GM19397 (cell line): ENCODE data around the gene SHH.

ENCODE experiments used
- ATAC-seq: cut with Tn5 transposase; IDR thresholded peaks from one replicate; pipeline ENCODE4 v1.9.1; 2021; ENCODE audit warnings: mild to moderate bottlenecking, moderate library complexity; ENCODE audit not compliant: unreplicated experiment

The SHH gene

DNA sequence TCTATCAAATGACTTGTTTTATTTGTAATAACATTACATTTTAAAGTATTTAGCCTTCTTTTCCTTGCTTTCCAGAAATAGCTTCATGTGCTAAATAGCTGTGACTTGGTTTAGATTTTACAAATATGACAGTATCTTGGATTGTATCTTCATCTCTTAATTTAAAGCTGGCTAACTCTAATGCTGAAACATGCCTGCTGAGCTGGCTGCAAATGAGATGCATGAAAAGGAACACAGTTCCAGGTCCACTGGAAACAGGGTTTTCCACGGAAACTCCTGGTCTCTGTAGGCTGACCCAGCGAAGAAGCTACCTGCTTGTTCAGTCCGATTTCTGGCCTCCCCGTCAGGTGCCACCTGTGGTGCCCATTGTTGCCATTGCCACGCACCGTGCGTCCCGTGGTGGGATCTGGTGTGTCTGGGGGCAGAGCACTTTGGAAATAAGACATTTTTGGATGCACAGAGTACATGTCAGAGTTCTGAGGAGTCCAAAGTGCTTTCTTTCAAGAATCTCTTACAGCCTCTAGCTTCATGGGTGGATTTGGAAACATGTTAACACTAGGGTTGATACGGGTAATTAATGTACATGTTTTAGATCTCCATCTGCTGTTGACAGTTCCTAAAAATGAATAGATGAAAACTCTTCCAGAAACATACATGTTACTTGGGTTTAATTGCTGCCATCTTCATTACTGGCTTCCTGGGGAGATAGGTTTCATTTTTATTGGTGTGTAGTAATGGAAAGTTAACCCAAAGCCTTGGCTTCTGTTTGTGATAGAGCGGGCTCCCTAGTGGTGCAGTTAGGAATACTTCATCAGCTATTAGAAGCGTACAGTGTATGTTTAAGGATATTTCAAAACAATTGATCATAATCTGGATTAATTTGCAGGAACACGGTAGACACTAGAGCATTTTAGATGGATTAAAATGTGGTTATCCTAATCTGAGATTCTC, 45.0 kb downstream of the SHH start:
- ATAC-seq: no peak

DNA sequence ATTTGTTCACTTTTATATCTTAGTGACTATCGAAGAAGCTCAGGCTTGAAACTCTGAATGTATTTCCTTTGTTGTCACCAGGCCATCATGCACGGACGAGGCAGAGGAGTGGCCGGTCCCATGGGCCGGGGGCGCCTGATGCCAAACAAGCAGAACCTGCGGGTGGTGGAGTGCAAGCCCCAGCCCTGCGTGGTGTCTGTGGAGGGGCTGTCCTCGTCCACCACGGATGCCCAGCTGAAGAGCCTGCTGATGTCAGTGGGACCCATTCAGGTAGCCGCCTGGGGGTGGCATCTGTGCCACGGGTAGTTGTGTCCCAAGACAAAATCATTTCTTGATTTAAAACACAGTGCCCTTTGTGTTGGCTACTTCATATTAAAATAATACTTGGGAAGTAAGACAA, 45.9 kb downstream of the SHH start:
- no peak for ATAC-seq

DNA sequence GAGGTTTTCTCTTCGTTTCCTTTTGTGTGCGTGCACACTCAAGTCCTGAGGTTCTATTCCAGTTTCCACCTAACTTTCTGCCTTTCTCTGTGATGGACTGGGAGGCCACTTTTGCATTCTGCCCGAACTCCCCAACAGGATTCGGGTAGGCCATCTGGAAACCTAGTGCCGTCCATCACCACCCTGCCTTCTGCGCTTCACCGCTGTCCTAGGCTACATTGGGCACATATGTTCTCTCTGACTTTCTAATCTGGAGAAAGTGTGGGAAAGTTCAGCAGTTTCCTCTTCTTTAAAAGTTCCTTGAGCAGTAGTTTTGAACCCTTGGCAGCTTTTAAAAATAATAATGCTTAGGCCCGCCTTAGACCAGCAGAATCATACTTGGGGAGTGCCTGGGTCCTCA, 46.8 kb downstream of the SHH start:
- ATAC-seq: no peak

DNA sequence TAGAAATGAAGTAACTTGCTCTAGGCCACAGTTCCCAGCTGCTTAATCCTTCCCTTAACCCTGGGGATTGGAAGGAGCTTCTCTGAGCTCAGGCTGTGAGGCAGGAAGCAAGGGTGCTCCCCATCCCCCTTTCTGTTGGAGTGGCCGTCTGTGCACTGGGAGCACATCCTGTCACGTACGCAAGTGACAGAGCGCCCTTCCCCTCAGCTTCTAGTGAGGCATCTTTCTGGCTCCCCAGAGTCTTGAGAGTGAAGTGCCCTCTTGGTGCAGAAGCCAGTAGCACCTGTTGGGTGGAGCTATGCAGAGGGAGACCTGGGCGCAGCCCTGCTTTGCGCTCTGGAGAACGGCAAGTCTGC, 47.8 kb downstream of the SHH start:
- ATAC-seq: no peak

DNA sequence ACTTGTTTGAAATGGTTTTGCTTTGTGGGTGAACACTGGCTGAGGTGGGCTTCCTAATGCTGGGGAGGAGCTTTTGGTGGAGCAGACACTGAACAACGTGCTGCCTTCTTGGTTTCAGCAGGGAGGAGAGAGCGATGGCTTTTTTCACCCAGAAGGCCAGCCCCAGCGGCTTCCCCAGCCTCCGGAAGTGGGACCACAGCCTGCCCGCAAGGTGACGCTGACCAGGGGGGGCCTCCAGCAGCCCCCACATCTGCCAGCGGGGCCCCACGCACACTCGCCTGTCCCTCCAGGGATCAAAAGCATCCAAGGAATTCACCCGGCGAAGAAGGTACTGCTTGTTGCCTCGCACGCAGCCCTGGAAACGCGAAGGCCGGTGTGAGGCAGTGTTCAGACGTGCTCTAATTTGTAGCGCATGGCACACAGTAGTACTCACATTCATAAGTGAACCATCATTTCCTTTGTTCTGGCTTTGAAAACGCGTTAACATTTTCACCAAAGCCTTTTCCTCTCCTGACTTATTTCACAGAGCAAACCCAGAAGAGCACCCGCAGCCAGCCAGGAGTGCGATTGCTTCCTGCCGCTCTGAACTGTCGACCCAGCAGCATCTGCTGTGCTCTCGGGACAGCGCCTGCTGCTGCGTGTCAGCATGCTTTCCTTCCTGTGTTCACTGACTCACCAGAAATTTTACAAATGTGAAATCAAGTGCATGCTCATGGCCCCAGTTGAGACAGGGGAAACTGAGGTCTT, 48.4 kb downstream of the SHH start:
- ATAC-seq: peak; percentile 55

DNA sequence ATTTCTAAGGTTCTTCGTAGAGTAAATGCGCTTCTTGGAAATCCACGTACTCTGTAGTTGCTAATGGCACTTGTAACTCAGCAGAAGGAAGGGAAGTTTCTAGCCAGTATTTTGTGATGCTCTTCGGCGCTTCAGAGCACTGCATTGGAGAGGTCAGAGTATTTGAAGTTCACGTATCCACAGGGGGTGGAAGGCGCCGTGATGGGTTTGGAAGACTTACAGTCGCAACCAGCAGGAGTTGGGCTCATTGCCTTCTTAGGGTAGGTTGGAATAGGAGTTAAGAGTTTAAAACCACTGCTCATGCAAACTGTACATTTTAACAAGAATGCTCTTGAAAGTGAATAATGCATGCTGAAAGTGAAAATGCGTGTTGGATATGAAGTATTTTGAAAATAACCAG, 49.1 kb downstream of the SHH start:
- no peak for ATAC-seq

DNA sequence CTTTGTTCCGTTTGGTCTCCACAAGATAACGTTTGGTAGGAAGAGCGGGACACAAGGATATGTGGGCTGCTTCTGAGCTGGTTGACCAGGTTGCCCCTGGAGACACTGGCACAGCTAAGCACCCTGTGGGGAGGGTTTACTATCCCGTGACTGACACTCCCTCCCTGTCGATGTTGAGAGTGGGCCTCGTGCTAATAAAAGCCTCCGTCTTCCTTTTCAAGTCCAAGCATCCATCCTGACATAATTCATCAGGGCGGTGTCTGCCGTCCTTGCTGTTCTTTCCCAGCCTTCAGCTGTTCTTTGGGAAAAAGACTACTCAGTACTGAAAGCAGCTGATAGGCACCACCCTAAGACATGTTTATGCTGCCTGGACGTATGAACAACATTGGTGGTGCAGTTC, 49.6 kb downstream of the SHH start:
- ATAC-seq: no peak

DNA sequence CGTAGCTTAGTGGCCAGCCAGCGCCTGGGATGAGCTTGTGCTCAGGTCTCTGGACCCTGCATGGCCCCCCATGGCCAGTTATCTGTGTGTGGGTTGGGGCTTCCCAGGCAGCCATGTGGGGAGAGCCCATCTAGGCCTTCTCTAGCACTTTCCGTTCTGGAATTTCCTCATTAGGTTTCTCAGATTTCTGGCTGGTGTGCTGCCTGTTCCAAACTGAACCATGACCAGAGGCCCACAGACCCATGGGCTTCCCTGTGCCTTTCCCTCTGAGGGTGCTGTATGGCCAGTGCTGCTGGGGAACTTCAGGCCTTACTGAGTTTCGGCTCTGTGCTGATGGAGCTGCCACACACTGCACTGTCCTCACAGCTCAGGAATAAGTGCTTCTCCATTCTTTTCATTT, 50.2 kb downstream of the SHH start:
- ATAC-seq: no peak

DNA sequence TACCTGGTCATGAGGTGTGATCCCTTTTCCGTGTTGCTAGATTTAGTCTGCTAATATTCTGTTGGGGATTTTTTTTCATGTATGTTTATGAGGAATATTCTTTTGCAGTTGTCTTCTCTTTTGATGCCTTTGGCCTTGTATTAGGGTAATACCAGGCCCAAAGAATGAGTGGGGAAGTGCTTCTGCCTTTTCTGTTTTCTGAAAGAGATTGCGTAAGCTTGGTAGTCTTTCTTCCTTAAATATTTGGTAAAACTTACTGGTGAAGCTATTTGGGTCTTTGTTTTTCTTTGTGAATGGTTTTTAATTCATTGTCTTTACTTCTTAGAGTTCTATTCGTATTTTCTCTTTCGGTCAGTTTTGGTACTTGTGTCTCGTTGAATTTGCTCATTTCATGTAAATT, 51.1 kb downstream of the SHH start:
- ATAC-seq: no peak

DNA sequence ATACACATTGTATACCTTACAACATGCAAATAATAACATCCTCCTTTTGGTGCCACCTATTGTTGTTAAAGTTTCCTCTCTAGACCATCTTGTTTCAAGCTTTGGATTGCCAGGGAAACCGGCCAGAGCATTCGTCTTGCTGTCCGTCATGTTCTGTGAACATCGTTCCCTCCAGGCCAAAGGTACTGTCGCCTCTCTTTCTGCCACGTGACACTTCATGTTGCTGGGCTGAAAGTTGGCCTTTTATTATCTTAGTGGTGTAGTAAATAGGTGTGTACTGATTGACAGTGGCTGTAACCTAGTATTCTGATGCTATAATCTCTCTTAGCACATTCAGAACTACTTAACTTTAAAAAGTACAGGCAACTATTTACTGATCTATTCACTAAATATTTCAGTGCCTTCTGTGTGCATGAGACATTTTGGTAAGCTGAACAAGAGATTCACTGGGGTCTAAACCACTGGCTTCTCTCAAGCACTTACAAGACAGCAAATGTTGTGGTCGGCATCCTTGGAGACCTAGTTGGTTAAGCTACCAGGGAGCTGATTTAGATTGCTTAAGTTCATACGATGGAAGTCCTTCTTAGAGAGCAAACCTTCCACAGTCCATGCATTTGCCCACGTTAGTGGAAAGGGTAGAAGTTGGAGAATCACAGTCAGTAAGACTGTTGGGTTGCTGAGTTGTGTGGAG, 52.4 kb downstream of the SHH start:
- no peak for ATAC-seq

DNA sequence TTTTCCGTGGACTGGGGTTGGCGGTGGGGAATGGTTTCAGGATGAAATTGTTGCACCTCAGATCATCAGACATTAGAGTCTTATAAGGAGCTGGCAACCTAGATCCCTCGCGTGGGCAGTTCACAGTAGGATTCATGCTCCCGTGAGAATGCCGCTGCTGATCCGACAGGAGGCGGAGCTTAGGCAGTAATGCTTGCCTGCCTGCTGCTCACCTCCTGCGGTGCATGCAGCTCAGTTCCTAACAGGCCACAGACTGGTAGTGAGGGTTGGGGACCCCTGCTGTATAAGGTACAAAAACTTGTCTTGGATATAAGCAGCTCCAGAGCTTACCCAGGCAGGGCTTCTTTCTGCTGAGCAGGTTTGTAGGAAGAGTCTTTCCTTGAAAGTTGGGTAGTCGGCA, 53.9 kb downstream of the SHH start:
- ATAC-seq: no peak

DNA sequence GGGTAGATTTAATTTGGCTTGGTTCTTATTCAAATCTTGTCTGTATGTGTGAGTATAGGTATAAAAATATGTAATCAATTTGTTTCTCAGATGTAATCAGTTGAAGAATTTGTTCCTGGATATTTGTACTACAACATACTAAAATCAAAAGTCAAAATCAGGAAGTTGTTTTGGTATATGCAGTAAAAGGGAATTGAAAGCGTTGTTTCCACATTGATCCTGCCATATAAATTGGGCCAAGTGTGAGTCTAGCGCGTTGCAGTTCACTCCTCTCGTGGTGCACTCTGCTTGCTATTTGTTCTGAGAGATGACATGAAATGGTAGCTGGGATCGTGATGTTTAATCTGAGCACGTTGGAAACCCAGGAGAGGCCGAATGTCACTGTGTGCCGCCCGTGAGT, 55.9 kb downstream of the SHH start:
- ATAC-seq: no peak

DNA sequence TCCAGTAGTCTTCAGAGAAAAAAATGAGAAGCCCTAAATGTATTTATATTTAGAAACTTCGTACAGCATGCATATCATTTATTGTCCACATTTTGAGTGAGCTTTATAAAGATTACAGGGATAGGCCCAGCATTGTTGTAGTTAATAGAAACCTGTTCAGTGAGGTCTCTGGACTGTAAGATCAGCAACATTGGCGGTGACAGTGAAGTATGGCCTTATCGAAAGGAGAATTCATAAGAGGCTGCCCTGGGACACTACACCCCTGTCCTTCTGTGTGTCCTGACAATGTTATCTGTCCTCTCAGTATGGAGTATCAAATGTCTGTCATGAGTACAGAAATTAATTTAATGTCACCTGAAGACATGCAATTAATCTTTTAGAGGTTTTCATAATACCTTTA, 57.2 kb downstream of the SHH start:
- no peak for ATAC-seq

DNA sequence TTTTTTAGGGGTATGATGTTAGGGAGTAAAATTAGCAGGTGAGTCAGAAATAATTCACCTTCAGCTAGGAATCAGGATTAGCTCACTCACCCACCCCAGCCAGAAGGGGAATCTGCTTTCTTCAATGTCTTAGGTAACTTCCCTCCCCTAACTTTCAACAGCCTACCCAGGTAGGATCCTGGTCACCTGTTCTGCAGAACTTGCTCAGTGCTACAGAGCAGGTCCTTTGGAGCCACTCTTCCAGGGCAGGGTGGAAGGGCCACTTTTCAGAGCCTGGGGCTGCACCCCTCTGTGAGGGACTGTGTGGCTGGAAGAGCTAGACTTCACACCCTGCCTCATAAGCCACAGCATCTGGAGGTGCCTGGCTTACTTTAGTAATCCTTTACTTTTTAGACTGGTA, 58.1 kb downstream of the SHH start:
- no peak for ATAC-seq

DNA sequence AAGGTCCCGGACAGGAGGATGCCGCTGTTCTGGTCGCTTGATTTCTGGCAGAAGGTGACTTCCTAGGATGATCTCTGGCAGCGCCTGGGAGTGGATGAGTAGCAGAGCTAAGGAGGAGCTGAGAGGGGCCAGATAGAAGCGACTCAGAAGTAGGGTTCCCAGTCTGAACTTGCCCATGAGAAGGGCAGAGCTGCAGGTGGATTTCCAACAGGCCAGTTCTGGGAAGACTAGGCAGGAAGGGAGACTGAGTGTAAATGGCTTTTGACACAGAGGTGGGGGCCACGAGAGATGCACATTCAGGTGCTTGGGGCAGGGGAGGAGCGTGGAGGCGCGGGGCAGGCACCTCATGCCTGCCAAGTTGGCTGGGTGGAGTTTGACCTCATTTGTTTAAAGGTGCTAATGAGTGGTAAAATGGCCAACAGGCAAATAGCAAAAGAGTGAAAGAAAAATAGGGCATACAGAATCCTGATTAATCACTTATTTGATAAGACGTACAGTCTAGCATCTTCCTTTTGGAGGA, 58.8 kb downstream of the SHH start:
- no peak for ATAC-seq

DNA sequence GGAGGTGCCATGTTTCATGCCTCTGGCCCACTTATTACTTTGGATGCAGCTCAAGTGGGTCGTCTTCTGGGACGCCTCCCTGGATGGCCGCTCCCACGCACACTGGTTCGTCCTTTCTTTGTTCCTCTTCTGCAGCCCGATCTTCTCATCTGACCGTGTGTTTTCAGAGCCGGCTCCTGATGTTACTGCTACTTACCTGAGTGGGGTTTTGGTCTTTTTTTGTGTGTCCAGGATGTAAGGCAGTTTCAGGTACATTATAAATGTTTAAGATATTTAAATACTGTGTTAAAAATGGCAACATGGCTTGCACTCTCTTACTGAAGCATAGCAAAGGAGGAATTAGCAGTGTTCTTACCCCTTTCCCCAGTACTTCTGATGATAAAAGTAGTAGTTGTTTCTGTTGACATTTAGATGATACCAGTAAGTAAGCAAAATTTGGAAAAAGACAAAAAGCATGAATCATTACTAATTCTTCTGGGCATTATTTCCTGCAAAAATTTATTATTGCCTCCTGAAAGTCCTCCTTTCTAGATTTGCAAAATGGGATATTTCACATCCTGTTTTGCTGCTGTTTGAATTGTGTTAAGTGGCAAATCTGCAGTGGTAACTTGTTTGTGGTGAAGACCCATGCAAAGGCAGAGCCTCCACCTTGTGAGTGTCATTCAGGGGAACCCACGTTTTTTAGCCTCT, 59.4 kb downstream of the SHH start:
- peak; percentile 68 for ATAC-seq

DNA sequence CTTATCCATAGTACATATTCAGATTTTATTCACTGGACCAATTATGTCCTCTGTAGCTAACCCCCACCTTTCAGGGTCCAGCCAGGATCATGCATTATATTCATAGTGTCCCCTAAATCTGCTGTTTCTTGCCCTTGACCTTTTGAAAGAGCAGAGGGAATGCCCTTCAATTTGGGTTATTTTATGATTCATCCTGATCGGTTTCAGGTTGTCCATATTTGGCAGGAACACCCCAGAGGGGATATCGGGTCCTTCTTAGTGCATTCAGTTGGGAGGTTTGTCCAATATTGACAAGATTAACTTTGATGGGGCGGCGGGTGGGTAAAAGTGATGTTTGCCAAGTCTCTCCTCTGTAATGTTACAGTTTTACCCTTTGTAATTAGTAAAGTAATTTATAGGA, 60.9 kb downstream of the SHH start:
- no peak for ATAC-seq

DNA sequence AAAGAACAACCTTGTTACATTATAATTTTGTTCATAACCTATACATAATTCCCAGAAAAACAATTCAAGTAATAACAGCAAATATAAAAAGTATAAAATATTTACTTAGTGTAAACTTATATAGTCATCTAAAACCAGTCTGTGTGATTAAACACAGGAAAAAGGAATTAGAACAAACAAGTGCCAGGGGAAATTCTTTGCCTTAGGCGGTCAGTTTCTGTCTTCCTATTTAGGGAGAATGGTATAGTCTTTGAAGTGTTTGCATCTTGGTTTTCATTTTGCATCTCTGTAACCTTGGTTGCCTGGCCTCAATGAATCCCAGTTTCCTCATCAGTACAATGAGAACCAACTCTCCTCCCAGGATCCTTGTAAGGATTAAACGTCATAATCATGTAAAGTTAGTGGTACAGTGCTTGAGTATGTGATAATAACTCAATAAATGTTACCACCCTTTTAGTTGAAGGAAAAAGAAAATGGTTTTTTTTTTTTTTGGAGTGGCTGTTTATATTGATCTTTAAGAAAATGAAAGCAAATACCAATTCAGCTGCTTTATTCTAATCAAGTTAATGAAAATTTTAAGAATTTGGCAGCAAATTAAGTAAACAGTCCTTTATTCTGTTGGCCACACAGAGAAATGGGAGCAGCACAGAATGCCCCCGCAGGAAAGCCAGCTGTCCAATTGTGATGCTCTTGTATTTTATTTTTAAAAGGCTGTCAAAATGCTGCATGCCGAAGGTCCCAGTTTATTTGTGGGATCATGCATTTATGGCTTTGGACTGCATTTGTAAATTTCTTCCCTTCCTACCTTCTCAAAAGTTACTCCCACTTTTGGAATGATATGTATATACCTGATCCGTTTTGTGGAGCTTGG, 61.8 kb downstream of the SHH start:
- no peak for ATAC-seq
